ENCODE measurements around the gene CDH23.

- TF ChIP-seq SUZ12 (IDR thresholded peaks at IDR 0.05; ENCODE audit: extremely low read depth, insufficient read depth, insufficient read length): no peak
- no peak for TF ChIP-seq YY1 (IDR thresholded peaks at IDR 0.05; ENCODE audit: insufficient read depth, insufficient read length)
- no peak for TF ChIP-seq ZNF274 (IDR thresholded peaks at IDR 0.05; ENCODE audit: low read depth, low read length)
Measured at GRCh38 chr10:71784679-71785272, 388.1 kb downstream of the CDH23 start.

Measured in NT2/D1 (cell line).